OCI-LY3 (cell line): Measurements from ENCODE around the gene SNX24.

ENCODE experiments used
- CTCF ChIP-seq: fragments of 200-600, 300-600 bp; sonication (generic); IDR thresholded peaks from 2 replicates; pipeline ENCODE4 v1.5.1; 2014; ENCODE audit warnings: antibody characterized with exemption, low read length, low read depth
- EZH2phosphoT487 ChIP-seq: fragments of 200-600 bp; shearing (Covaris generic); IDR thresholded peaks from 2 replicates; pipeline ENCODE4 v1.6.1; 2018; ENCODE audit warnings: antibody characterized with exemption, mixed run types, low read depth

DNA sequence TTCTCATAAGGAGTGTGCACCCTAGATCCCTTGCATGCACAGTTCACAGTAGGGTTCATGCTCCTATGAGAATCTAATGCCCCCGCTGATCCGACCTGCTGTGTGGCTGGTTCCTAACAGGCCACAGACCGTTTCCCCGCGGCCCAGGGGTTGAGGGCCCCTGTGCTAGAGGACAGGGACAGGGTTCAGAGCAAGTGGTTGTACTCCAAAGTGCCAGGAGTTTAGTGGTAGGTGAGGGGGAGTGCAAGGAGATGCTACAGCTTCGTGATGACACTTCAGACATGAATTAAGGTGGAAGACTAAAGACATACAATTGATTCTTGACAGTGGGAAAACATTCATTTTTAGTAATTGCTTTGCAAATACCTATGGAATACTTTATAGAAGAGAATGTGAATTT lies 40.5 kb downstream of the SNX24 start:
- TF ChIP-seq CTCF (no peak), EZH2phosphoT487 (no peak)
